PC-3 (cell line): ENCODE results near the gene TEX30. TPM values are rescaled to one million over a fixed set of nuclear protein-coding genes. Genes with fewer than 3 reads are reported as not detected.
A peak's percentile ranks its signal among the peaks of the same experiment; 100 is the strongest.

Source experiments
- ATAC-seq: fragments of 200-7000 bp; cut with Tn5 transposase; 2 replicates; pipeline ENCODE4 v1.9.1; 2020; ENCODE audit warnings: mild to moderate bottlenecking, moderate library complexity
- BruUV-seq: library from RNA; stranded (reverse); fragments of 400-500 nt; replicated peaks from 2 replicates; lab custom pipeline; 2021; lab: Mats Ljungman, UMichigan
- CTCF ChIA-PET: fragments of 300-600 bp; sonication (Branson Sonifier 250); formaldehyde crosslinking; loops from one replicate; lab custom pipeline; 2022; ENCODE audit warnings: antibody characterized with exemption; lab: Charles Lee
- POLR2A ChIA-PET: fragments of 300-600 bp; sonication (Branson Sonifier 250); formaldehyde crosslinking; loops from one replicate; lab custom pipeline; 2022; ENCODE audit warnings: antibody characterized with exemption; ENCODE audit not compliant: unreplicated experiment; lab: Charles Lee
- DNase-seq: peaks from one replicate; pipeline ENCODE4 v3.0.0-alpha.2; 2015
- H2AFZ ChIP-seq: fragments of 300-600 bp; sonication (generic); 2 replicates; pipeline ENCODE4 v1.6.0; 2016; ENCODE audit warnings: antibody characterized with exemption, low read length
- H3F3A ChIP-seq: fragments of 300-600 bp; sonication (generic); one replicate; pipeline ENCODE4 v1.6.0; 2017; ENCODE audit warnings: antibody characterized with exemption, low read length, control low read depth, mild to moderate bottlenecking; ENCODE audit not compliant: unreplicated experiment
- H3K27ac ChIP-seq: fragments of 300-600 bp; sonication (generic); 2 replicates; pipeline ENCODE4 v1.5.1; 2016; ENCODE audit warnings: mild to moderate bottlenecking, low read length
- H3K27me3 ChIP-seq: fragments of 300-600 bp; sonication (generic); 2 replicates; pipeline ENCODE4 v1.6.1; 2016; ENCODE audit warnings: low read length, mixed read lengths
- H3K36me3 ChIP-seq: fragments of 300-600 bp; sonication (generic); 2 replicates; pipeline ENCODE4 v1.6.1; 2016; ENCODE audit warnings: low read depth, mixed run types, low read length, mixed read lengths
- H3K4me1 ChIP-seq: fragments of 300-600 bp; sonication (generic); 2 replicates; pipeline ENCODE4 v1.5.1; 2016; ENCODE audit warnings: low read length; ENCODE audit not compliant: insufficient read depth
- H3K4me2 ChIP-seq: fragments of 300-600 bp; sonication (generic); 2 replicates; pipeline ENCODE4 v1.6.0; 2016; ENCODE audit warnings: low read length
- H3K4me3 ChIP-seq: fragments of 300-600 bp; sonication (generic); 2 replicates; pipeline ENCODE4 v1.5.1; 2016; ENCODE audit warnings: mild to moderate bottlenecking, low read length, mixed read lengths
- H3K79me2 ChIP-seq: fragments of 300-600 bp; sonication (generic); 2 replicates; pipeline ENCODE4 v1.6.1; 2017; ENCODE audit warnings: low read length, mixed read lengths
- H3K9ac ChIP-seq: fragments of 300-600 bp; sonication (generic); 2 replicates; pipeline ENCODE4 v1.6.0; 2016; ENCODE audit warnings: mild to moderate bottlenecking, low read length
- H3K9me2 ChIP-seq: fragments of 300-600 bp; sonication (generic); replicated peaks from 2 replicates; pipeline ENCODE4 v1.6.1; 2016; ENCODE audit warnings: mixed run types, low read length, mixed read lengths
- H3K9me3 ChIP-seq: fragments of 300-600 bp; sonication (generic); 2 replicates; pipeline ENCODE4 v1.6.1; 2016; ENCODE audit warnings: low read length, mixed read lengths
- H4K20me1 ChIP-seq: fragments of 300-600 bp; sonication (generic); 2 replicates; pipeline ENCODE4 v1.6.1; 2016; ENCODE audit warnings: low read length, mixed read lengths
- EZH2 ChIP-seq: fragments of 300-600 bp; sonication (generic); IDR thresholded peaks from one replicate; pipeline ENCODE4 v1.6.1; 2017; ENCODE audit warnings: antibody characterized with exemption, mild to moderate bottlenecking, low read length; ENCODE audit not compliant: unreplicated experiment
- EZH2phosphoT487 ChIP-seq: fragments of 300-600 bp; sonication (generic); IDR thresholded peaks from 2 replicates; pipeline ENCODE4 v1.6.1; 2018; ENCODE audit warnings: mild to moderate bottlenecking, antibody characterized with exemption, low read length, borderline replicate concordance
- intact Hi-C: fragments of 100-400 bp; cut with micrococcal nuclease; formaldehyde crosslinking; loops from 2 replicates; pipeline ENCODE4 v1.9.0; 2023
- total RNA-seq: library from RNA; depleted of rRNA; stranded (reverse); fragments of >200 nt; gene quantifications from 2 replicates; pipeline ENCODE4 v1.2.3, GENCODE V29; 2014
- TF ChIP-seq, protein P1 (sequence below): fragments of 300-600 bp; sonication (generic); conservative IDR thresholded peaks from 2 replicates; pipeline ENCODE4 v1.5.1; 2017; ENCODE audit warnings: antibody characterized with exemption, low read depth, mild to moderate bottlenecking, low read length

Gene TEX30
- total RNA-seq, 1 experiment from 2014 or later: 16.7 TPM

DNA sequence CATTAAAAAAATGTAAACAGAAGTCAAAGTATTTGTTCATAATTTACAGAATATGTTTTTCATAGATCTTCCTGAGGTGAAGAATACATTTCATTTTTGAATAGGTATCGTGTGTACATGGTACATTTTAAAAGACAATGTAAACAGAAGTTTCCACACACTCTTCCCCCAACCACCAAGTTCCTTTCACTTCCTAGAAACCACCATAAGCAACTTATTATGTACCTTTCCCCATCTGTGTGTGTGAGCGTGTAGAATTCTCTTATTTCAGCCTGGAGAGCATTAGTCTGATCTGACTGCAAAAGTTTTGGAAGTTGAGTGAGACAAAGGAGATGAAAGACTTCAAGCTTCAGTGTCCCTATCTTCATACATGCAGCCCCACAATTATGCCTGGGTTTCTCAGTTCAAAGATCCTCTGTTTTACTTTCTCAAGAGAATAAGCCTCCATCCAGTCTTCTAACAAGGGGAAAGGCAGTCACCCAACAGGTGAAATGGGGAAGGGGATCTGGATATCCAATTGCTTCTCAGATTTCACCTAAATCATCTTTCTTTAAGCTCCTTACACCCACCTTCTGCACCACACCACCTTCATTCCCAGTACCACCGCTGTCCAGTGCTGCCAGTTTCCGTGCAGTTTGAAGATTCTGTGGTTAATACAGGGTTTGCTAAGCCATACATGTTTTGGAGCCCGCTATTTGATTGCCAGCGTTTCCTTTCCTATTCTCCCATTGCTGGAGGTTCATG is 2.1 kb downstream of the TEX30 start:
- Histone ChIP-seq H3K4me1 (peaks cover 17% of the 10 kb centered on the region), H3K4me3 (no peak overlapping the region), H3K27me3 (no peaks in the 10 kb centered on the region), H3K36me3 (no peaks in the 10 kb centered on the region), H3K9ac (no peak overlapping the region), H3K79me2 (peaks cover 31% of the 10 kb centered on the region), H2AFZ (no peak overlapping the region), H4K20me1 (no peaks in the 10 kb centered on the region), H3K9me2 (no peaks in the 10 kb centered on the region), H3K9me3 (no peaks in the 10 kb centered on the region), H3K4me2 (peak overlapping the region; percentile 82), H3K27ac (no peak overlapping the region), H3F3A (no peaks in the 10 kb centered on the region)
- BruUV-seq: no TSS peak
- no peak for DNase-seq
- intact Hi-C loops: loop anchor here (2.0 to 5.0 kb wide), 2 partner anchors 27 to 44 kb away; partner anchors contain the start of genes BIVM and POGLUT2
- ChIA-PET CTCF (no interaction called here), POLR2A (no interaction called here)
- ATAC-seq: no peak
- TF ChIP-seq EZH2 (no peak), EZH2phosphoT487 (no peak)
- TF ChIP-seq, protein P1, sequence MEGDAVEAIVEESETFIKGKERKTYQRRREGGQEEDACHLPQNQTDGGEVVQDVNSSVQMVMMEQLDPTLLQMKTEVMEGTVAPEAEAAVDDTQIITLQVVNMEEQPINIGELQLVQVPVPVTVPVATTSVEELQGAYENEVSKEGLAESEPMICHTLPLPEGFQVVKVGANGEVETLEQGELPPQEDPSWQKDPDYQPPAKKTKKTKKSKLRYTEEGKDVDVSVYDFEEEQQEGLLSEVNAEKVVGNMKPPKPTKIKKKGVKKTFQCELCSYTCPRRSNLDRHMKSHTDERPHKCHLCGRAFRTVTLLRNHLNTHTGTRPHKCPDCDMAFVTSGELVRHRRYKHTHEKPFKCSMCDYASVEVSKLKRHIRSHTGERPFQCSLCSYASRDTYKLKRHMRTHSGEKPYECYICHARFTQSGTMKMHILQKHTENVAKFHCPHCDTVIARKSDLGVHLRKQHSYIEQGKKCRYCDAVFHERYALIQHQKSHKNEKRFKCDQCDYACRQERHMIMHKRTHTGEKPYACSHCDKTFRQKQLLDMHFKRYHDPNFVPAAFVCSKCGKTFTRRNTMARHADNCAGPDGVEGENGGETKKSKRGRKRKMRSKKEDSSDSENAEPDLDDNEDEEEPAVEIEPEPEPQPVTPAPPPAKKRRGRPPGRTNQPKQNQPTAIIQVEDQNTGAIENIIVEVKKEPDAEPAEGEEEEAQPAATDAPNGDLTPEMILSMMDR: no peak

DNA sequence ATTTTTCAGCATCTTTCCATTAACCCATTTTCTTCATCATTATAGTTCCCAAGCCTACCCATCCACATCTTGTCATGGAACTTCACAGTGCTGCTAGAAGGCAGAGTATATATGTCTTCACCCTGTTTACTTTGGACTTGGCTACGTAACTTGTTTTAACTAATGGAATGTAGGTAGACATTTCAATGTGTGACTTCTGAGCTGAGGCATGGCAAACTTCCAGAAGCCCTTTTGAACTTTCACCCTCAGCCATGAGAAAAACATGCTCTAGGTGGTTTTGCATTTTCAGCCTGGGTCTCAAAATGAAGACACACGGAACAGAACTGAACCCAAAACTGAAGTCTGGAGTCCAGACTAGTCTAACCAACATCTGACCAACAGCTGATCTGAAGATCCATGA is 3.2 kb downstream of the TEX30 start:
- POLR2A ChIA-PET: no interaction called here
- no peak overlapping the region for H3K9ac ChIP-seq
- TF ChIP-seq, protein P1: no peak
- TF ChIP-seq EZH2phosphoT487: no peak
- H3K9me3 ChIP-seq: no peaks in the 10 kb centered on the region
- no peak overlapping the region for H2AFZ ChIP-seq
- H3K4me3 ChIP-seq: no peak overlapping the region
- no peak overlapping the region for H3K27ac ChIP-seq
- no peaks in the 10 kb centered on the region for H4K20me1 ChIP-seq
- CTCF ChIA-PET: interaction anchor here (0.8 kb wide), 1 partner anchor 46 kb away, joined by 3 read pairs; no protein-coding TSS in a partner anchor
- no peaks in the 10 kb centered on the region for H3K9me2 ChIP-seq
- H3K36me3 ChIP-seq: no peaks in the 10 kb centered on the region
- DNase-seq (no peak), ATAC-seq (no peak)
- no peaks in the 10 kb centered on the region for H3F3A ChIP-seq
- H3K4me1 ChIP-seq: peaks cover 17% of the 10 kb centered on the region
- H3K79me2 ChIP-seq: peaks cover 31% of the 10 kb centered on the region
- no TSS peak for BruUV-seq
- intact Hi-C loops: loop anchor here (5.0 kb wide), 1 partner anchor 43 kb away; no protein-coding TSS in a partner anchor
- H3K4me2 ChIP-seq: no peak overlapping the region
- H3K27me3 ChIP-seq: no peaks in the 10 kb centered on the region

DNA sequence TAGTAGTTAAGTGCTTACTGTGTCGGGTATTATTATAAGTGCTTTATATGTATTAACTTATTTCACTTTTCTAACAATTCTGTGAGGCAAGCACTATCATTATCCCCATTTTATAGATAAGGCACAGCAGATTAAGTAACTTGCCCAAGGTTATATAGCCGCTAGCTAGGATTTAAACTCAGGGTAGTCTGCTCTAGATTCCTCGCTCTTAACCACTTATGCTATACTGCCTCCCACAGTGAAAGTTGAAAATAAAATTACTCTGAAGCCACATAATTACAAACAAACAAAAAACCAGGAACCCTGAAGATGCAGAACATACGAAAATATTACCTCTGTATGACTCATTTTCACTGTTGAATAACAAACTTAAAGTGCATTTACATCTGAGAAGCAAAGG is 3.9 kb downstream of the TEX30 start:
- no TSS peak for BruUV-seq
- CTCF ChIA-PET: interaction anchor here (0.8 to 1.1 kb wide), 2 partner anchors 45 to 173 kb away, joined by 3 to 4 read pairs; partner anchors contain the start of gene TPP2
- Histone ChIP-seq H3F3A (no peaks in the 10 kb centered on the region), H3K9me3 (no peaks in the 10 kb centered on the region), H2AFZ (no peak overlapping the region), H3K9me2 (no peaks in the 10 kb centered on the region), H3K4me2 (no peak overlapping the region), H3K4me1 (peaks cover 17% of the 10 kb centered on the region), H3K79me2 (peaks cover 31% of the 10 kb centered on the region), H3K36me3 (no peaks in the 10 kb centered on the region), H3K4me3 (no peak overlapping the region), H3K27me3 (no peaks in the 10 kb centered on the region), H4K20me1 (no peaks in the 10 kb centered on the region), H3K9ac (no peak overlapping the region), H3K27ac (no peak overlapping the region)
- POLR2A ChIA-PET: no interaction called here
- TF ChIP-seq EZH2: no peak
- TF ChIP-seq, protein P1: 0 out of 2 replicates have a peak, but pooled peaks have one; percentile 28
- intact Hi-C loops: loop anchor here (5.0 kb wide), 1 partner anchor 42 kb away; no protein-coding TSS in a partner anchor
- peak; percentile 3 for DNase-seq
- ATAC-seq: no peak
